DMS79 treated with DMSO at 0.1 percent for 48 hours (cell line): ENCODE measurements around the gene GNG8.
A peak's percentile ranks its signal among the peaks of the same experiment; 100 is the strongest.
"Not testable (repeated sequence)": the region's sequence is repeated elsewhere in the genome, so short reads cannot be mapped to it uniquely, and the experiment has no call there.

ENCODE experiments used
- DNase-seq: peaks from one replicate; lab custom pipeline; 2025; lab: John Stamatoyannopoulos, UW

The GNG8 gene

DNA sequence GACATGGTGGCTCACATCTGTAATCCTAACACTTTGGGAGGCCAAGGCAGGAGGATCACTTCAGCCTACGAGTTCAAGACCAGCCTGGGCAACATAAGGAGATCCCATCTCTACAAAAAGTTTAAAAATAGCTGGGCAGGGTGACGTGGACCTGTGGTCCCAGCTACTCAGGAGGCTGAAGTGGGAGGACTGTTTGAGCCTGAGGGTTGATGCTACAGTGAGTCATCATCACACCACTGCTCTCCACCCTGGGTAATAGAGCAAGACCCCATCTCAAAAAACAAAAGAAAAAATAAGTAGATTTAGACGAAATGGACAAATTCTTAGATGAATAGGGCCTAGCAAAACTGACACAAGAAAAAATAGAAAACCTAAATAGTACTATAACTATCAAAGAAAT lies 10.4 kb upstream of the GNG8 start:
- no peak for DNase-seq

DNA sequence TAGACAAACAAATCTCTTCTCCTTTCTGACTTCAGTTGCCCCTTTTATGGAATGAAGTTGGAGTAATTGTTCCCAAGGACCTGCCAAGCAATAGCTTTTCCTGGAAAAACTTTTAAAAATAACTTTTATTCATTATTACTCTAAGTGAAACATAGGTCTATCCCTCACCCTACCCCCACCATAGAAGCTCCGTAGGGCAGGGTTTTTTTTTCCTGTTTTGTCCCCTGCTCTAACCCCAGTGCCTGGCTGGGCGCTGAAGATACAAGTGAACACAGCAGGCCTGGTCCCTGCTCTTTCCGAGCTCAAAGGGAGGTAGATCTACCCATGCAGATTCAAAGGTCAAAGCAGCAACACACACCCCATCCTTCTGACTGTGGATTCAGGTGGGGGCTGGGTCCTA lies 8.7 kb upstream of the GNG8 start:
- no peak for DNase-seq

DNA sequence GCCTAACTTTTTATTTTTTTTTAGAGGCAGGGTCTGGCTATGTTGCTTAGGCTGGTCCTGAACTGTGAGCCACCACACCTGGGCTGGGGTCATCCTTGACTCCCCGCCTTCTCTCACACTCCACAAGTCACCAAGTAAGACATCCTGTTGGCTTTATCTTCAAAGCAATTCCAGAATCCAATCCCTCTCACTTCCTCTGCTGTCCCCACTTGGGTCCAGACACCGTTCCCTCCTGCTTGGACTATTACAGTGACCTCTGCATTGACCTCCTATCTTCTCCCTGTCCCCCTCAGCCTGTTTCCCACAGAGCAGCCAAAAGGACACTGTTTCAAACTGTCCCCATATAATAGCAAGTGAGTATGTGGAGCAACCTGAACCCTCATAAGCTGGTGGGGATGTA lies 4.7 kb upstream of the GNG8 start:
- DNase-seq: no peak

- peak; percentile 26 for DNase-seq
Measured at GRCh38 chr19:46639358-46640182, 3.6 kb upstream of the GNG8 start.

GRCh38 chr19:46637224-46637623 lies 1.2 kb upstream of the GNG8 start:
- no peak for DNase-seq

- DNase-seq: no peak
Measured at GRCh38 chr19:46634656-46635218, 1.3 kb downstream of the GNG8 start.

GRCh38 chr19:46634045-46634655 lies 1.9 kb downstream of the GNG8 start:
- DNase-seq: peak; percentile 71

DNA sequence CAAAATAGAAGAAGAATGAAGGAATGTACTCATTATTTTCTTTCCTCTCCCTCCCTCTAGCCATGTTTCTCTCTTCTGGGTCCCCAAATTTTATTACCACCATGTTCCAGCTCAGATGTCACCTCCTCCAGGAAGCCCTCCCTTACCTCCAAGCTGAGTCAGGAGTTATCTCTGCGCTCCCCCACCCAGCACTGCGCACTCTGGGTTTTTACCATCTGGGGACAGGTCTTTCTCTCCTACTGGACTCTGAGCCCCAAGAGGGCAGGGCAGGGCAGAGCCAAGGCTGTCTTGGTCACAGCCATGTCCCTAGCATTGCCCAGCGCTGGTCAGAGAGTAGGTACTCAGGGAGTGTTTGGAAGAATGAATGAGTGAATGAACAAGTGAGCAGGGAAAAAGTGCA lies 2.9 kb downstream of the GNG8 start:
- DNase-seq: no peak

DNA sequence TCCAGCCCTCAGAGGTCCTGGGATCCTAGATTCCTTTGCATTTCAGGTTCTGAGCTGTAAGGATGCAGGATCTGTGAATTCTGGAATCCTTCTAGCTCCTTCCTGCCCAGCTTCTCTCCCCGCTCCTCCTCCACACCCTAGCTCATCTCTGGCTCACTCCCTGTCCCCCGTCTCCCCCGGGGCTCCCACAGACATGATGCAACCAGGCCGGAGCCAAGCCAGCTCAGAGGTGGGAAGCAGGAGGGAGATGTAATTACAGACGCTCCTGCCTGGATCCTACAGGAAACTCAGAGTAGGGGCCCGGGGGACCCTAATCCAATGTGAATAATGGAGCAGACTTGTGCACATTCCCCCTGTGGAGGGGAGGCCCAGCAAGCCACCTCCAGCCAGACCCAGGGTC lies 4.5 kb downstream of the GNG8 start:
- DNase-seq: no peak

- no peak for DNase-seq
Measured at GRCh38 chr19:46630586-46631205, 5.3 kb downstream of the GNG8 start.

DNA sequence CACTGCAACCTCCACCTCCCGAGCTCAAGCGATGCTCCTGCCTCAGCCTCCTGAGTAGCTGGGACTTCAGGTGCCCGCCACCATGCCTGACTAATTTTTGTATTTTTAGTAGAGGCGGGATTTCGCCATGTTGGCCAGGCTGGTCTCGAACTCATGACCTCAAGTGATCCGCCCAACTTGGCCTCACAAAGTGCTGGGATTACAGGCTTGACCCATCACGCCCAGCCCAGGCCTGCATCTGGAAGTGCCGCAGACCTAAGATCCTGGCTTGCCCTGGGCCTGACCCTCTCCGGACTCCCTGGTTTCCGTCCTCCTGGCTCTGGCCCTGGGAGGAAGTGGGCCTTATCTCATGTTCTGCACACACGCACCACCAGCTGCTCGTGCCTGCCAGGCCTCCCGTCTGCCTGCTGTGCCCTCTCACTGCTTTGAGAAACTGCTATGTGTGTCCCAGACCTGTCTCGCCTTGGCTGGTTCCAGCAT lies 6.4 kb downstream of the GNG8 start:
- DNase-seq: no peak

- not testable (repeated sequence) for DNase-seq
Measured at GRCh38 chr19:46628970-46629369, 7.0 kb downstream of the GNG8 start.

- DNase-seq: no peak
Measured at GRCh38 chr19:46626446-46626845, 9.6 kb downstream of the GNG8 start.

DNA sequence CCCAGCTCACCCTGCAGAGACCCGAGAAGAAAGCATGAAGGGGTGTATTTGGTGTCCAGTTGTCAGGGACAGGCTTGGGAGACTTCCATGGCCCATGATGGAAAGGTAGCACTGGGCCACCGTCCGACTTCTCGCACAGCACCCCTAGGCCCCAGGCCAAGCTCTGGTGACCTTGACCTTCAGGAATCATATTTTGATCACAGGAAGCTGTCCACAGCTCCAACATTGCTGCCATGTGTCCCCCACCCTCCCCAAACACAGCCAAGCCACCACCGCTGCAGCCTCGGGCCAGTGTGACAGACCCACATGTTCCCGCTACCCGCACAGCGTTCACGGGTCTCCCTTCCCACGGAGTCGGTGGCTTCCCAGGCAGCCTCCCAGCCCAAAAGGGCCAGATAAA lies 10.3 kb downstream of the GNG8 start:
- DNase-seq: no peak

DNA sequence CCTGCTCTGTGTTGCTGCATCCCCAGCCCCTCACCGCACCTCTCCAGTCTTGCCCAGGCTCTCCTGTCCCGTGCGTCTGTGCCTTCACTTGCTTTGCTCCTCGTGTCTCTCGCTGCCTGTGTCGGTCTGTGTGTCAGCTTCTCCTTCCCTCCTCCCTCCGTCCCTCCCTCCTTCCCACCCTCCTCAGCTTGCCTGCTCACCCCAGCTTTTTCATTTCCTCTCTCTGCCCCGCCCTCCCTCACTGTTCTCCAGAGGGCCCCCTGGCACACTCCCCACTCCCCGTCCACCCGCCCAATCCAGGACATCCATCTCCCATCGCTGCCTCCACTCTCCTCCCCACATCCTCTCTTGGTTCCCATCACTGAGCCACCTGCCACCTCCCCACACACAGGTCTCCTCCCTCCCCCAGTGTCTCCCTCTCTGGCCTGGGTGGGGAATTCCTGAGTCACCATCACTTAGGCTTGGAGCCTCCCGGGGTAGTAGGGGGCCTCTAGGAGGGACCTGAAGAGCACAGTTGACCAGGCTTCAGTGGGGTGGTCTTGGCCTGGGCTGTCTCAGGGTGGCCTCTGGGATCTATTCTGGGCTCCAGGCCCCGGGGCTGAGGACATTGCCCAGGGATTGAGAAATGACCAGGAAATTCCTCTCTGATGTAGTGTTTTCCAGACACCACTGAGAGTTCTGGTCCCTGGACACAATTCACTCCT lies 10.9 kb downstream of the GNG8 start, which contains the start of gene PTGIR:
Gene PTGIR, minus strand, starts transcription at position 132 of the 704 bp plus-strand sequence. CDS start 864 bp downstream, outside the sequence.
- DNase-seq: no peak

- DNase-seq: no peak
Measured at GRCh38 chr19:46623915-46624502, 12.0 kb downstream of the GNG8 start.

DNA sequence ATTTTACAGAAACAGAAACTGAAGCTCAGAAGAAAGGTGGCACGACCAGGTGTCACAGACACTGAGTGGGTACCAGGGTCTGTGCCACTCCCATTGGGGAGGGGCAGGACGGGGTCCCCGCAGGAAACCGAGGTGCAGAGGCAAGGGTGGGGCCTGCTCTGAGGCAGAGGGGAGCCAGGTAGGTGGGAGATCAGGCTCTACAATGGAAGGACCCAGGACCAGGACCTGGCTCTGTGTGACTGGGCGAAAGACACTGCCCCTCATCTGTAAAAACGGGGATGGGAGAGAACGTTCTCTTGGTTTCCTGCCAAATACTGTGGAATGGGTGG lies 13.9 kb downstream of the GNG8 start:
- DNase-seq: no peak

GRCh38 chr19:46621191-46622117 lies 14.5 kb downstream of the GNG8 start:
- DNase-seq: no peak

GRCh38 chr19:46620716-46621115 lies 15.3 kb downstream of the GNG8 start:
- no peak for DNase-seq

- DNase-seq: no peak
Measured at GRCh38 chr19:46620267-46620666, 15.7 kb downstream of the GNG8 start.
